ENCODE results near the gene TBC1D20. TPM values are rescaled to one million over a fixed set of nuclear protein-coding genes. Genes with fewer than 3 reads are reported as not detected.

Gene TBC1D20
- total and polyA plus RNA-seq, 3 donors from 2014 or later: 43.5 to 52.6 (median 45.7) TPM

DNA sequence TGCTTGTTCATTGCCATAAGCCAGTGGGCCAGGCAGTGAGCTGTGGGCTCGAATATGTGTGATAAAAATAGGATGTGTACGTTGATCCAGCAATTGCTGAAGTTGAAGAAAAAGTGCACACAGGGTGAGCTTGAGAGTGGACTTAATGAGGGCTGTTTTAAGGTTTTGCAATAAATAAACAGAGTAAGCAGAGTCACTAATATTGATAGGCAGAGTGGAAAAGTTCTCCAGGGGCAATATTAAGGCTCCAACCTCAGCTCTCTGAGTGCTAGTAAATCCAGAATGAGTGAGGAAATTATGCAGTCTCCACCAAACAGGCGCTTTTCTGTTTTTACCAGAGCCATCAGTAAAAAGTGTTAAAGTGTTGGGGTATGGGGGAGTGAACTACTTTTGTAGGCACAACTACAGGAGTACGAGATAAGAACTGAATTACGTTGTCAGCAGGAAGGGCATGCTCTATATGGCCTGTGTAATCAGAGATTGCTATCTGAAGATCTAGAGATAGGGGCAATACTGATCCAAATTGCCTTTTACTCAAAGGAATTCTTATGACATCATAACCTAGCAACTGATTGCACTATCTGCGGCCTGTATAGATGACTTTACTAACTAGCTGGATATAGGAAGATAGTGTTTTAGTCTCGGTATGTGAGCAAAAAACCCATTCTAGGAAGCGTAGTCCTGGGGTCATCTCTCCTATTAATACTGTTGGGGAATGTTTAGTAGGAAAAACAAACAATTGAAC lies 7.6 kb upstream of the TBC1D20 start:
- Histone ChIP-seq H3K4me1 (no peaks in the 10 kb centered on the region), H3K36me3 (ENCODE audit: low read depth, missing control alignments) (no peaks in the 10 kb centered on the region), H3K9me3 (no peaks in the 10 kb centered on the region), H3K4me3 (no peak overlapping the region), H3K27ac (no peak overlapping the region), H3K27me3 (no peaks in the 10 kb centered on the region)
- no peak for DNase-seq
- TF ChIP-seq CTCF (IDR thresholded peaks at IDR 0.05) (no peak), POLR2A (IDR thresholded peaks at IDR 0.05) (no peak)
- 80 to 85% methylated on average over 8 of the region's 8 CpGs for WGBS, 2 donors
- intact Hi-C loops (cut with DNase I; ENCODE audit: low total_unique reads): no loop called here

DNA sequence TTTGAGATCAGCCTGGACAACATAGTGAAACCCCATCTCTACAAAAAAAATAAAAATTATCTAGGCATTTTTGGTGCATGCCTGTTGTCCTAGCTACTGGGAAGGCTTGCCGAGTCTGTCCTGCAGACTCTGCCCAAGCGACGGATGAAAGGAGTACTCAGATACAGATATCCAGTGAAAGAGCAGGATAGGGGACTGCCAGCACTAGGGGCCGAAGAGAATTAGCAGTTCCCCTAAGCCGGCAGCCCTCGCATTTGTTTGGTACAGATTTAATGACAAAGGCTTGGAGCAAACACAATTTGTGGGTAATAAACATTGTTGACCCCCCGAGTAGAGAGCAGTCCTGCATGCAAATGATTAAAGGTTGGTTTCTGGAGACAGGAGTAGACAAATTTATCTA lies 5.4 kb upstream of the TBC1D20 start:
- no peak overlapping the region for H3K27ac ChIP-seq
- DNase-seq: no peak
- 91 to 94% methylated on average over 7 of the region's 7 CpGs for WGBS, 2 donors
- no peaks in the 10 kb centered on the region for H3K27me3 ChIP-seq
- H3K36me3 ChIP-seq (ENCODE audit: low read depth, missing control alignments): no peaks in the 10 kb centered on the region
- H3K9me3 ChIP-seq: no peaks in the 10 kb centered on the region
- peaks cover 6% of the 10 kb centered on the region for H3K4me1 ChIP-seq
- TF ChIP-seq CTCF (IDR thresholded peaks at IDR 0.05) (no peak), POLR2A (IDR thresholded peaks at IDR 0.05) (no peak)
- no peak overlapping the region for H3K4me3 ChIP-seq
- intact Hi-C loops (cut with DNase I; ENCODE audit: low total_unique reads): no loop called here

GRCh38 chr20:461254-462198 lies 807 bp downstream of the TBC1D20 start:
- intact Hi-C loops (cut with DNase I; ENCODE audit: low total_unique reads): no loop called here

GRCh38 chr20:460707-461106 lies 1.6 kb downstream of the TBC1D20 start:
- DNase-seq: peak; percentile 68
- peak overlapping the region in 1 of 2 donors; percentile 95 for H3K4me3 ChIP-seq
- WGBS, 2 donors: 23 to 30% methylated on average over 2 of the region's 2 CpGs
- no peaks in the 10 kb centered on the region for H3K9me3 ChIP-seq
- H3K36me3 ChIP-seq (ENCODE audit: low read depth, missing control alignments): no peaks in the 10 kb centered on the region
- H3K27ac ChIP-seq: peak overlapping the region; percentile 87 to 97
- no peaks in the 10 kb centered on the region for H3K27me3 ChIP-seq
- no peak for TF ChIP-seq CTCF (IDR thresholded peaks at IDR 0.05)
- no peak for TF ChIP-seq POLR2A (IDR thresholded peaks at IDR 0.05)
- peaks cover 26% of the 10 kb centered on the region for H3K4me1 ChIP-seq
- intact Hi-C loops (cut with DNase I; ENCODE audit: low total_unique reads): no loop called here

More at GRCh38 chr20:461254-462198, 807 bp downstream of the TBC1D20 start:
- 5% methylated on average over 25 to 60 of the region's 60 CpGs for WGBS, 2 donors
- H3K9me3 ChIP-seq: no peaks in the 10 kb centered on the region
- peaks cover 26% of the 10 kb centered on the region for H3K4me1 ChIP-seq
- TF ChIP-seq POLR2A (IDR thresholded peaks at IDR 0.05) (no peak), CTCF (IDR thresholded peaks at IDR 0.05) (no peak)
- H3K36me3 ChIP-seq (ENCODE audit: low read depth, missing control alignments): no peaks in the 10 kb centered on the region
- H3K4me3 ChIP-seq: peak overlapping the region; percentile 95 to 97
- no peaks in the 10 kb centered on the region for H3K27me3 ChIP-seq
- peak overlapping the region; percentile 87 to 97 for H3K27ac ChIP-seq
- peak; percentile 66 for DNase-seq
